Ascending aorta (tissue), 2 donors: Measurements from ENCODE around the gene MORC4. TPM values are rescaled to one million over a fixed set of nuclear protein-coding genes. Genes with fewer than 3 reads are reported as not detected.

Source experiments
- DNase-seq, 2 donors: peaks; one replicate each; pipeline ENCODE4 v3.0.0-alpha.2; 2019; ENCODE audit warnings: low spot score in 2 of 2
- H3K27ac ChIP-seq, 2 donors: fragments of 200-600 bp; sonication (generic); one replicate each; pipeline ENCODE4 v1.5.1; 2016 to 2017; ENCODE audit warnings: mild to moderate bottlenecking in 1 of 2
- H3K27me3 ChIP-seq: fragments of 200-600 bp; sonication (generic); one replicate; pipeline ENCODE4 v1.5.1; 2017
- H3K36me3 ChIP-seq, 2 donors: fragments of 200-600 bp; sonication (generic); one replicate each; pipeline ENCODE4 v1.5.1; 2016
- H3K4me1 ChIP-seq, 2 donors: fragments of 200-600 bp; sonication (generic); one replicate each; pipeline ENCODE4 v1.5.1; 2016 to 2017; ENCODE audit warnings: mild to moderate bottlenecking in 1 of 2
- H3K4me3 ChIP-seq, 2 donors: fragments of 200-600 bp; sonication (generic); one replicate each; pipeline ENCODE4 v1.5.1; 2016 to 2017; ENCODE audit warnings: mild to moderate bottlenecking in 1 of 2
- H3K9me3 ChIP-seq, 2 donors: fragments of 200-600 bp; sonication (generic); one replicate each; pipeline ENCODE4 v1.5.1; 2016
- intact Hi-C: fragments of 100-400 bp; cut with DNase I; formaldehyde crosslinking; loops from one replicate; pipeline ENCODE4 v1.15.1; 2023
- total RNA-seq: library from RNA; depleted of rRNA; stranded (reverse); fragments of >200 nt; gene quantifications from one replicate; pipeline ENCODE4 v1.1.0, GENCODE V29; 2016
- TF ChIP-seq, protein P1 (sequence below), 3 experiments: fragments of 200-600 bp in 2 of 3; fragments of 450-650 bp in 1 of 3; sonication (generic) in 2 of 3; IDR thresholded peaks; one replicate each; pipeline ENCODE4 v1.5.1; 2016 to 2019; ENCODE audit warnings: antibody characterized with exemption in 3 of 3, mild to moderate bottlenecking in 1 of 3, moderate library complexity in 1 of 3

MORC4 gene
- total RNA-seq, 1 donor from 2014 or later: 7.1 TPM

DNA sequence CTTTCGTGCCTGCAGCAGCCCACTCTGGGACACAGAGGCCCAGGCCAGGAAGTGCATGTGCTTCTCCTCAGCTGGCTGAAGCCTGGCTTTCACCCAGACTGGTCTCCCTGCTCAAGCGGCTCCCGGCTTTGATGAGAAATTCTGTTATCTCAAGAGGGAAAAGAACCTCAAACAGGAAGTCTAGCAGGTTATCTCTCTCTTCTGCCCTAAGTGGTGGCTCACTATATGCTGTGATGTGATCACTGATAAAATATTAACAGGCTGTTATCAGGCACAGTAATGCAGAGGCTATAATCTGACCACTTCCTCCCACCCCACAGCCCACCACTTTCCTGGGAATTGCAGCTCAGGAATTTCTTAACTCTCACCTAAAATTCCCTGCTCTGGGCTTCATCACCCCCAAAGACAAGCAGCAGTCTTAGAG lies 66.5 kb downstream of the MORC4 start:
- H3K36me3 ChIP-seq: no peaks in the 10 kb centered on the region
- H3K9me3 ChIP-seq: no peaks in the 10 kb centered on the region
- no peak overlapping the region for H3K4me3 ChIP-seq
- intact Hi-C loops: no loop called here
- no peaks in the 10 kb centered on the region for H3K4me1 ChIP-seq
- TF ChIP-seq, protein P1, sequence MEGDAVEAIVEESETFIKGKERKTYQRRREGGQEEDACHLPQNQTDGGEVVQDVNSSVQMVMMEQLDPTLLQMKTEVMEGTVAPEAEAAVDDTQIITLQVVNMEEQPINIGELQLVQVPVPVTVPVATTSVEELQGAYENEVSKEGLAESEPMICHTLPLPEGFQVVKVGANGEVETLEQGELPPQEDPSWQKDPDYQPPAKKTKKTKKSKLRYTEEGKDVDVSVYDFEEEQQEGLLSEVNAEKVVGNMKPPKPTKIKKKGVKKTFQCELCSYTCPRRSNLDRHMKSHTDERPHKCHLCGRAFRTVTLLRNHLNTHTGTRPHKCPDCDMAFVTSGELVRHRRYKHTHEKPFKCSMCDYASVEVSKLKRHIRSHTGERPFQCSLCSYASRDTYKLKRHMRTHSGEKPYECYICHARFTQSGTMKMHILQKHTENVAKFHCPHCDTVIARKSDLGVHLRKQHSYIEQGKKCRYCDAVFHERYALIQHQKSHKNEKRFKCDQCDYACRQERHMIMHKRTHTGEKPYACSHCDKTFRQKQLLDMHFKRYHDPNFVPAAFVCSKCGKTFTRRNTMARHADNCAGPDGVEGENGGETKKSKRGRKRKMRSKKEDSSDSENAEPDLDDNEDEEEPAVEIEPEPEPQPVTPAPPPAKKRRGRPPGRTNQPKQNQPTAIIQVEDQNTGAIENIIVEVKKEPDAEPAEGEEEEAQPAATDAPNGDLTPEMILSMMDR (IDR thresholded peaks at IDR 0.05): no peak
- DNase-seq: no peak
- no peaks in the 10 kb centered on the region for H3K27me3 ChIP-seq
- H3K27ac ChIP-seq: no peak overlapping the region

DNA sequence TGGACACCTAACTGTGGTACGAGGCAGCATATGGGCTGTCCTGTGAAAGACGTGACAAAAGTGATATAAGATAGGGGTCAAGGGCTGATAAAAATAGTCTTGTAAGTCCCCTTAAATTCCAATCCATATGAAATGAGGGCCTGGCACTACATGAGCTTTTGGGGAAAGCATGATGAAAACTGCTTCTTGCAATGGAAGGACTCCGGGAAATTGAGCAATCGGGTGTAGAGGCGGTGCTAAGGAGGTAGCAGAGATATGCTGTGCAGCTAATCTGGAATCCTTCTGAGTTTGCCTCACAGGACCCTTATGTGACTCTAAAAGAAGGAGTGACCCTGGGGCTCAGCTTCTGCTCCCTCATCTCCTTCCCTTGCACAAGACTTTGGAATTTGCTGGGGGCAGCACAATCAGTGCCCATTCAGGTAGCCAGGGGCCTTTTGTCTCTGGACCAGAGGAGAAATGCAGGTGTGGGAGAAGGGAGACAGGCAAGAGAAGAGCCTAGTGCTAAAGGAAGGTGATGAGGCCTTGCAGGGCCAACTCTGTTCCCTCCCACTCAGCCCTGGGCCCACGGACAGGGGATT lies 67.0 kb downstream of the MORC4 start:
- Histone ChIP-seq H3K4me1 (no peaks in the 10 kb centered on the region), H3K4me3 (no peak overlapping the region), H3K27ac (no peak overlapping the region), H3K36me3 (no peaks in the 10 kb centered on the region), H3K9me3 (no peaks in the 10 kb centered on the region), H3K27me3 (no peaks in the 10 kb centered on the region)
- TF ChIP-seq, protein P1 (IDR thresholded peaks at IDR 0.05): no peak
- DNase-seq: no peak
- intact Hi-C loops: no loop called here

DNA sequence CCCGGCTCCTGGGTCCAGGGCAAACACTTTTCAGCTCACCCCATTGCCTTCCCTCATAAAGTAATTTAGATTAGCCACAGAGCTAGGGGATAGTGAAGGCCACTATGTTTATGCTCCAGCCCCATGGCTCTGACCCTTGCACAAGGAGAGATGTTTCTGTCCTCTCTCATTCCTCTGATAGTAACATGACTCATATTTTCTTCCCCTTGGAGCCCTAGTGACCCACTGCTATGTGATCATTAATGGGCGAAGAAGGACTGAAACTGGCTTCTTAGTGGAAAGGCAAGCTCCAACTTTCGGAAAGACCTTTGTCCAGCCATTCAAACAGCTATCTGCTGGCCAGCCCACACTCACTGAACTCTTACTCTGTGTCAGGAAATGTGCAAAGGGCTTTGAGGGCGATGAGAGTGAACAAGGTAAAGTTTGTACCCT lies 67.5 kb downstream of the MORC4 start:
- Histone ChIP-seq H3K27me3 (no peaks in the 10 kb centered on the region), H3K27ac (no peak overlapping the region), H3K9me3 (no peaks in the 10 kb centered on the region), H3K4me1 (no peaks in the 10 kb centered on the region), H3K36me3 (no peaks in the 10 kb centered on the region), H3K4me3 (no peak overlapping the region)
- DNase-seq: no peak
- intact Hi-C loops: no loop called here
- TF ChIP-seq, protein P1 (IDR thresholded peaks at IDR 0.05): no peak

DNA sequence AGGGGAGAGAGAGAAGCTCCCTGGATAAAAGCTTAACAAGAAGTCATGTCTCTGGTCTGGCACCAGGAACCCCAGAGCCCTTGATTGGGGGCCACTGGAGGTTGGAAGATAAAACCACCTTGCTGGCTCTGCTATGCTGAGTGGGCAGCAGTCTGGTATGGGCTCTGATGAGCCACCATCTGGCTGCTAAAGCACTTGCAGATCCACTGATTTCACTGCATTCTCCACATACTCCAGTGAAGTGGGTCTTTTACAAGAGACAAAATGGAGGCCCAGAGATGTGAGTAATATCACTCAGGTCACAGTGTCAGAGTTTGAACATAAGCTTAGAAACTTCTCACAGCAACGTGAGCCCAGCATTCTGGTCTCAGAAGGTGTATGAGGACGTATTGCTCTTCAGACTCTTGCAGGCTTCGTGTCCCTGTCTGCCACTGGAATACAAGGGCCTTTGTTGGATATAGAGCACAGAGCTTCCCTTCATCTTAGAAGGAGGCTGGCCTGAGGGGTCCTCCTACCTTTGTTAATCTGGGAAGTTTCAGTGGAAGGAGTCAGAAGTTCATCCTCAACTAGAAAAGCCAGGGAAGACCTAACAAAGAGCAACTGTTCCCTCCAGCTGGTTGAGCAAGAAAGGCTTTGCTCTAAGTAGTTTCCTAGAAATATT lies 68.1 kb downstream of the MORC4 start:
- H3K4me1 ChIP-seq: no peaks in the 10 kb centered on the region
- no peaks in the 10 kb centered on the region for H3K36me3 ChIP-seq
- no peaks in the 10 kb centered on the region for H3K27me3 ChIP-seq
- H3K27ac ChIP-seq: no peak overlapping the region
- TF ChIP-seq, protein P1 (IDR thresholded peaks at IDR 0.05): no peak
- H3K4me3 ChIP-seq: no peak overlapping the region
- intact Hi-C loops: no loop called here
- H3K9me3 ChIP-seq: no peaks in the 10 kb centered on the region
- DNase-seq: no peak

DNA sequence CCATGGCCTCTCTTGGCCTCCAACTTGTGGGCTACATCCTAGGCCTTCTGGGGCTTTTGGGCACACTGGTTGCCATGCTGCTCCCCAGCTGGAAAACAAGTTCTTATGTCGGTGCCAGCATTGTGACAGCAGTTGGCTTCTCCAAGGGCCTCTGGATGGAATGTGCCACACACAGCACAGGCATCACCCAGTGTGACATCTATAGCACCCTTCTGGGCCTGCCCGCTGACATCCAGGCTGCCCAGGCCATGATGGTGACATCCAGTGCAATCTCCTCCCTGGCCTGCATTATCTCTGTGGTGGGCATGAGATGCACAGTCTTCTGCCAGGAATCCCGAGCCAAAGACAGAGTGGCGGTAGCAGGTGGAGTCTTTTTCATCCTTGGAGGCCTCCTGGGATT lies 71.8 kb downstream of the MORC4 start:
- Histone ChIP-seq H3K27ac (no peak overlapping the region), H3K9me3 (no peaks in the 10 kb centered on the region), H3K36me3 (no peaks in the 10 kb centered on the region), H3K27me3 (no peaks in the 10 kb centered on the region), H3K4me3 (no peak overlapping the region), H3K4me1 (no peaks in the 10 kb centered on the region)
- TF ChIP-seq, protein P1 (IDR thresholded peaks at IDR 0.05): no peak
- DNase-seq: no peak
- intact Hi-C loops: no loop called here
